T-helper 2 cell (primary cell): Measurements from ENCODE around the gene CLEC14A.

Experiments used
- DNase-seq, 5 experiments: peaks; one replicate each; pipeline versions ENCODE4 v3.0.0 to v3.0.0-alpha.2; 2012 to 2022

The CLEC14A gene

GRCh38 chr14:38205119-38205813 is 50.6 kb downstream of the CLEC14A start:
- no peak for DNase-seq

DNA sequence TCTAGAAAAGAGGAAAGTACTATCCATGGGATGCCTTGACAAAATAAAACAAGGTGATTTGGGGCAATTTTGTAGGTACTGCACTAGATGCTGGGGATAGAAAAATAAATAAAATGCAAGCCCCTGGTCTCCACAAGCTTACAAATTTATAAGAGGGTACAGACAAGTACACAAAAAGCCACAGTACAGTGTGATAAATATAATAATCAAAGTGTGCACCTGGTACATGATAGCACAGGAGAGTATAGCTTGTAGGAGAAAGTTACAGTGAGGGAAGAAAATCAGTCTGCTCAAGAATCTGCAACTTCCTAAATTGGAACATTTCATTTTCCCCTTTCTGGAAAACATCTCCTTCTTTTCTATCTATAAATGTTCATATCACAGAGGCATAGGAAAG is 51.2 kb downstream of the CLEC14A start:
- DNase-seq = no peak
